Measurements from ENCODE around the gene PRKAA1. TPM values are rescaled to one million over a fixed set of nuclear protein-coding genes. Genes with fewer than 3 reads are reported as not detected.
"Not testable (repeated sequence)": the region's sequence is repeated elsewhere in the genome, so short reads cannot be mapped to it uniquely, and the experiment has no call there.

Gene PRKAA1
- polyA plus RNA-seq, 1 donor from 2014 or later = 66.9 TPM

DNA sequence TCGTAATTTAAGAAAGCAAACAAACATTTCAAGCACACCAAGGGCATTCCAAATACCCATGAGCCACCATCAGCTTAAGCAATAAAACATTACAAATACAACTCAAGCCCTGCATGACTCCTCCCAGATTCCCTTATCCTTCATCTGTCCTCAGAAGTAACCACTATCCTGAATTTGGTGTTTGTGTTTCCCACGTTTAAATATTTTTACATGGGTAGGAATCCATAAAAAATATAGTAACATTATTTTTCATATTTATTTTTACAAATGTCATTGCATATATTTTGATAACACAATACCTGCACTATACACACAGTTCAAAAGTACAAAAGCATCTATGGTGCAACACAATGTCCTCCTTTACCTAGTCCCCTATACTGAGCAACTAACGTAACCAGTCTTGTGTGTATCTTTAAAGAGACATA, 6.4 kb downstream of the PRKAA1 start:
- Histone ChIP-seq H2AFZ (ENCODE audit: low read depth, low read length) (no peak overlapping the region), H3K9me2 (ENCODE audit: insufficient read depth, low read length) (no peaks in the 10 kb centered on the region), H3K9me3 (ENCODE audit: low read length) (peaks cover 10% of the 10 kb centered on the region), H3K27ac (ENCODE audit: low read length) (no peak overlapping the region), H3K4me2 (ENCODE audit: low read length) (no peak overlapping the region), H3K9ac (ENCODE audit: low read length) (no peak overlapping the region), H3K79me2 (replicated peaks; ENCODE audit: insufficient read depth, low read length) (peaks cover 81% of the 10 kb centered on the region), H3K27me3 (ENCODE audit: insufficient read depth, low read depth, low read length) (no peaks in the 10 kb centered on the region), H3F3A (ENCODE audit: insufficient read depth, low read length, poor library complexity, severe bottlenecking) (no peaks in the 10 kb centered on the region), H4K20me1 (ENCODE audit: insufficient read depth) (no peaks in the 10 kb centered on the region), H3K4me3 (ENCODE audit: low read length) (no peak overlapping the region), H3K36me3 (ENCODE audit: insufficient read depth, low read length) (no peaks in the 10 kb centered on the region)
- TF ChIP-seq REST (IDR thresholded peaks at IDR 0.05; ENCODE audit: borderline replicate concordance) (no peak), RAD21 (conservative IDR thresholded peaks at IDR 0.05) (no peak), EZH2 (IDR thresholded peaks at IDR 0.05; ENCODE audit: borderline replicate concordance, insufficient read depth, low read length, poor library complexity, severe bottlenecking) (no peak)

DNA sequence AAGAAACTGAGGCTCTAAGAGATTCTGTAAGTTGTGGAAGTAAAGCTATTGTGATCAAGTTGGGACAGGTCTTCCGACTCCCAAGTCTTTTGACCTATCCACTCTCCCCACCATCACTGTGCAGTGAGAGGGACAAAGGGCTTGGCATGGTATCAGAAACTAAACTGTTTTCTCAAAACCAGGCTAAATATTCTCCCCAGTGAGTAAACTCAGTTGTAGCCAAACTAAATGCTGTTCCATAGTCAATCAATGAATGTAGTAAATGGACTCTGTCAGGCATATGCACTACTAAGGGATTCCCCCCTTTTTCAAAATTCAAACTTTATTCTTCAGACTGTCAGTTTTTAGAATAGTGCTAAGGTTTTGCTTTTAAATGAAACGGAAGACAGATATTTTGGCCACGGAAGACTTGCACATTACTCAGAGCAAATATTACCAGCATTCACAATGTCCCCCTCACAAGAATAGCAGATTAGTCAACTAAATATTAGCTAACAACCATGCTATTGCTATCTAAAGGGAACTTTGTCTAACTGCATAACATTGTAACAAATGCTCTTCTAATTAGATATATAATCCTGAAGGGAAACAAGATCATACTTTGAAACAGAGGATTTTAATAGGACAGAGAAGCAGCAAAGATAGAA, 7.1 kb downstream of the PRKAA1 start:
- H3K36me3 ChIP-seq (ENCODE audit: insufficient read depth, low read length) = no peaks in the 10 kb centered on the region
- peaks cover 80% of the 10 kb centered on the region for H3K79me2 ChIP-seq (replicated peaks; ENCODE audit: insufficient read depth, low read length)
- H3K9me2 ChIP-seq (ENCODE audit: insufficient read depth, low read length) = no peaks in the 10 kb centered on the region
- no peak overlapping the region for H3K4me2 ChIP-seq (ENCODE audit: low read length)
- no peak overlapping the region for H3K27ac ChIP-seq (ENCODE audit: low read length)
- no peaks in the 10 kb centered on the region for H3K27me3 ChIP-seq (ENCODE audit: insufficient read depth, low read depth, low read length)
- no peaks in the 10 kb centered on the region for H3F3A ChIP-seq (ENCODE audit: insufficient read depth, low read length, poor library complexity, severe bottlenecking)
- no peaks in the 10 kb centered on the region for H4K20me1 ChIP-seq (ENCODE audit: insufficient read depth)
- no peak overlapping the region for H3K4me3 ChIP-seq (ENCODE audit: low read length)
- no peak overlapping the region for H2AFZ ChIP-seq (ENCODE audit: low read depth, low read length)
- TF ChIP-seq, protein P1, sequence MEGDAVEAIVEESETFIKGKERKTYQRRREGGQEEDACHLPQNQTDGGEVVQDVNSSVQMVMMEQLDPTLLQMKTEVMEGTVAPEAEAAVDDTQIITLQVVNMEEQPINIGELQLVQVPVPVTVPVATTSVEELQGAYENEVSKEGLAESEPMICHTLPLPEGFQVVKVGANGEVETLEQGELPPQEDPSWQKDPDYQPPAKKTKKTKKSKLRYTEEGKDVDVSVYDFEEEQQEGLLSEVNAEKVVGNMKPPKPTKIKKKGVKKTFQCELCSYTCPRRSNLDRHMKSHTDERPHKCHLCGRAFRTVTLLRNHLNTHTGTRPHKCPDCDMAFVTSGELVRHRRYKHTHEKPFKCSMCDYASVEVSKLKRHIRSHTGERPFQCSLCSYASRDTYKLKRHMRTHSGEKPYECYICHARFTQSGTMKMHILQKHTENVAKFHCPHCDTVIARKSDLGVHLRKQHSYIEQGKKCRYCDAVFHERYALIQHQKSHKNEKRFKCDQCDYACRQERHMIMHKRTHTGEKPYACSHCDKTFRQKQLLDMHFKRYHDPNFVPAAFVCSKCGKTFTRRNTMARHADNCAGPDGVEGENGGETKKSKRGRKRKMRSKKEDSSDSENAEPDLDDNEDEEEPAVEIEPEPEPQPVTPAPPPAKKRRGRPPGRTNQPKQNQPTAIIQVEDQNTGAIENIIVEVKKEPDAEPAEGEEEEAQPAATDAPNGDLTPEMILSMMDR (IDR thresholded peaks at IDR 0.05; ENCODE audit: poor library complexity, severe bottlenecking) = no peak
- no peak for TF ChIP-seq TAF1 (IDR thresholded peaks at IDR 0.05; ENCODE audit: low read depth)
- no peak for TF ChIP-seq MXI1 (conservative IDR thresholded peaks at IDR 0.05; ENCODE audit: poor library complexity, severe bottlenecking)
- no peak for TF ChIP-seq EZH2 (IDR thresholded peaks at IDR 0.05; ENCODE audit: borderline replicate concordance, insufficient read depth, low read length, poor library complexity, severe bottlenecking)
- no peak for TF ChIP-seq SMC3 (conservative IDR thresholded peaks at IDR 0.05; ENCODE audit: poor library complexity)
- no peak for TF ChIP-seq REST (IDR thresholded peaks at IDR 0.05; ENCODE audit: borderline replicate concordance)
- no peak for TF ChIP-seq EP300 (conservative IDR thresholded peaks at IDR 0.05; ENCODE audit: poor library complexity, severe bottlenecking)
- no peak for TF ChIP-seq RAD21 (conservative IDR thresholded peaks at IDR 0.05)
- no peak for TF ChIP-seq POLR2AphosphoS5 (IDR thresholded peaks at IDR 0.05)
- peaks cover 10% of the 10 kb centered on the region for H3K9me3 ChIP-seq (ENCODE audit: low read length)
- no peak overlapping the region for H3K9ac ChIP-seq (ENCODE audit: low read length)

GRCh38 chr5:40788941-40789340, 9.2 kb downstream of the PRKAA1 start:
- H4K20me1 ChIP-seq (ENCODE audit: insufficient read depth); H2AFZ ChIP-seq (ENCODE audit: low read depth, low read length); H3K27ac ChIP-seq (ENCODE audit: low read length); H3K27me3 ChIP-seq (ENCODE audit: insufficient read depth, low read depth, low read length); H3K4me2 ChIP-seq (ENCODE audit: low read length); H3K4me3 ChIP-seq (ENCODE audit: low read length); H3K9me3 ChIP-seq (ENCODE audit: low read length); H3K9ac ChIP-seq (ENCODE audit: low read length); H3F3A ChIP-seq (ENCODE audit: insufficient read depth, low read length, poor library complexity, severe bottlenecking); H3K36me3 ChIP-seq (ENCODE audit: insufficient read depth, low read length); H3K9me2 ChIP-seq (ENCODE audit: insufficient read depth, low read length): not testable (repeated sequence)
- peaks cover 83% of the 10 kb centered on the region for H3K79me2 ChIP-seq (replicated peaks; ENCODE audit: insufficient read depth, low read length)

All from neural cell (in vitro differentiated cells).